Measurements from ENCODE around the gene QSOX2.

QSOX2 gene

DNA sequence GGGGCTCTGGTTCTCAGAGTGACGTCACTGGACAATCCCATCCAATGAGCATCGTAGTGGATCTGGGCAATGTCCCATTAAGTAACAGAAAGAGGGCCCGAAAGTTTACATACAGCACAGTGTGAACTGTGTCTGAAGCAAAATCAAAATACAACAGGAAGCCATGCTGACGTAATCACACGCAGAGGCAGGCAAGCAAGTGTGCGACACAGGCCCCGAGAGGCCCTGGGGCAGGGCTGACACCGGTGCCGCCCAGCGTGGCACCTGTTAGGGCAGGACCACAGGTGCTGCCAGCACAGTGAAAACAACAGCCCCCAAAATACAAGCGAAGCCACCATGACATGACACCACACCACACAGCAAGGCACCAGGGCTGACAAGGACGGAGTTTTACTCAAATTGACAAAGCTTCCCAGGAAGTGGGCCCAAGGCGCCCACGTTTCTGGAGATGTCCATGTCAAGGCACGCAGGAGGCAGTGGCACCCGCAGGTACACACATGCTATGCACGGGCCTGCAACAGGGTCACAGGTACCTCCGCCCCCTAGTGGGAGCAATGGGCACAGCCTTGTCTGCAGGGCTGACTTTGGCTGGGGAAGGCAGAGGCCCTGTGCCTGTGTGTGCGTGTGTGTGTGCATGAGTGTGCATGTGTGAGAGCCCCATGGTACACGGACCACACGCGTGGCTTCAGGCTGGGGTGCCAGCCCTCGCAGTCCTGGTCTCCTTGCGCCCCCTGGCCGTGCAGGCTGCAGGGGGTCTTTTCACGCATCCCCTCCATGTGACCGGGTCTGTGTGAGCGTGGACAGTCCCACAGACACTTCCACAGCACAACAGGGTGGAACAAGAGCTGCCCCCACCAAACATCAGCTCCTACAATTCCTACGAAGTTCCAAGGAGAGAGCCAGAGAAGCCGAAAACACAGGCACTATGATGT is 19.6 kb downstream of the QSOX2 start:
- in situ Hi-C loops (cut with MboI; ENCODE audit: low sequenced_read_pairs), result no loop called here

- in situ Hi-C loops (cut with MboI; ENCODE audit: low sequenced_read_pairs), result no loop called here
Measured at GRCh38 chr9:136225366-136225747, 20.3 kb downstream of the QSOX2 start.

DNA sequence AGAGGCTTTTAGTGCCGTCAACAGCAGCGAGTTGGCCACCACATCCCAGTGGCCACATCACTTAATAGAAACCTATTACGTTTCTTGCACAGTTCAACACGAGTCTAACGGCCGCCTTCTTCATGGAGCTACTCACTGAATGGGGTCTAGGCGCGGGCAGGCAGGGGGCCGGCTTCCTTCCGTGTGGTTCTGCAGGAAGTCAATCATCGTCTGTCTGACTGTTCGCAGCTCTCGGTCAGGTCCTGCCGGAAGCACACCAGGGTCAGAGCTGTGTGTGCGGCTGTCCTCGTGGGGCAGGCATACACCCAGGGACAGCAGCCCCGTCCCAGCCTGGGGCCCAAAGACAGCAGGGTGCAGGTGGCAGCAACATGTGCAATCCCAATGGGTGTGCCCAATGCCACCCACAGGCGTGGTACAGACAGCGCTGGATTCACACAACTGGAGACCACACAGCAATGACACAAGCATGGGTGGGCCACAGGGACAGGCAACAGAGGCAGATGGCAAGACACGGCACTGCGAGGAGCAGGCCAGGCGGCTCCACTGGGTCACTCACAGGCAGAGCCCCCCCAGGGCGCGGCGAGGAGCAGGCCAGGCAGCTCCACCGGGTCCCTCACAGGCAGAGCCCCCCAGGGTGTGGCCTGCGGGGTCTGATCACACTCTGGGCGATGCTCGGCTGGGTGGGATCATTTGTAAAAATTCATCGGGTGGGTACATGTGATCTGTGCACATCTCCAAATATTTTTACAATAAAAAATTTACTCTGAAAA is 21.6 kb downstream of the QSOX2 start:
- in situ Hi-C loops (cut with MboI; ENCODE audit: low sequenced_read_pairs), result no loop called here

GRCh38 chr9:136222906-136223285 is 22.7 kb downstream of the QSOX2 start:
- in situ Hi-C loops (cut with MboI; ENCODE audit: low sequenced_read_pairs), result no loop called here

DNA sequence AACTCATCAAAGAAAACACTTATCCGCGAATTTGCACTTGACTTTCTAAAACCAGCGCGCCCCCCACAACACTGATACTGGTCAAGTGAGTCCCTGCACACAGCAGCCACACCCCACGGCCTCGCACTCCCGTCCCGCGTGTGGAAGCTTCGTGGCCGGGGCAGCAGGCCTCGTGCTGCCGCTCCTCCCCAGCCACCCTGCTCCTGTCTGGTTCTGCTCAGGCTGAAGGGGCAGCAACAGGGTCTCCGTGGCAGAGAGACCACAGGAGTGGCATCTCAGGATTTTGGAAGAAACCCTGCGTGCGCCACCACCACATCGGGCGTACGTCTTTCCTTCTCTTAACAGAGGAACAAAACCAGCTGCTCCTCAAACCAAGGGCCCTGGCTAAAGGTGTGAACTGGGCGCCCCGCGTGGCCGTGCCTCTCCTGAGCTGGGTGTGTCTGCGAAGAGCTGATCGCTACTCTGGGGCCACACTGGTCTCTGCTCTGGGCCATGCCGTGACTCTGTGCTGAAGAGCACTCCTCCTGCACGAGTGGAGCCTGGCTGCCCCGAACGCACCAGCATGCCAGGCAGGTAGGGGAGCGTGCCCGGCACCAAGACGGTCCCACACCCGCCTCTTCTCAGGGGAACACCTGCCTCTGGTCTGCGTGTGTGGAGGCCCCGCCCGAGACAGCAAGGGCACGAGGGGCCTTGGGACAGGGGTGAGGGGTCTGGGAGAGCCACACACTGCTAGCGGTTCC is 23.3 kb downstream of the QSOX2 start:
- in situ Hi-C loops (cut with MboI; ENCODE audit: low sequenced_read_pairs), result no loop called here

- in situ Hi-C loops (cut with MboI; ENCODE audit: low sequenced_read_pairs), result no loop called here
Measured at GRCh38 chr9:136220017-136220729, 25.4 kb downstream of the QSOX2 start.

DNA sequence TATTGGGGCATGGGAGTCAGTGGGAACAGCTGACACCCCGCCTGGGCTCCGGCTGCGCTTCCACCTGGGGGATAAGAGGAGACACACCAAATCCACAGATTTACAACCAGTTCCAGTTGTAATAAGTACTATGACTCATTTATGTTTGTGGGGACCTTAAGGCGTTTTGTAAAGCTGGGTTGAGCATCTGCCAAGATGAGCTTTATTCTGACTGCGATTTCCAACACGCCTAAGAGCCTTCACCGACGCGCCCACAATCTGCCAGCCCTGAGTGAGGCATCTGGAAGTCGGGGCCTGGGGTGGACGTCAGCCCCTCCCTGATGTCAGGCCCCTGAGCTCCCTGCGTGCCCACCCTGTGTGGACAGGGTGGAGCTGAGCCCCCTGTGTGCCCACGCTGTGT is 26.3 kb downstream of the QSOX2 start:
- in situ Hi-C loops (cut with MboI; ENCODE audit: low sequenced_read_pairs), result no loop called here

DNA sequence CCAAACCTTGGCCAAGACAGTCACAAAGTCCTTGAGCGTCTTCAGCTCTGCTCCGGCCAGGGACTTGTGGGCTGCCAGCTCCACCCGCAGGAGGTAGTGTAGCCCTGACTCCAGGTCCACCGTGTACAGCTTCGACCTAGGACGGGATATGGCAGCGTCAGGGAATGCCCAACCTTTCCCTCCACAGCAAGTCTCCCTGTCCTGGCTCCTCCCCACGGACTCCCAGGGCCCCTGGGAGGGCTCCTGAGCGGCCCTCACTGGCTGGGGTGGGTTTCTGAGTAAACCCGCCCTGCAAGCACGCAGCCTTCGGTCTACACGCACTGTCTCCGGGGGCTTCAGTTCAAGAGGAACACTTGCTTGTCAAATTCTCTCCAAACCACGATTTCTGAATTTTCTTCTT is 26.9 kb downstream of the QSOX2 start:
- in situ Hi-C loops (cut with MboI; ENCODE audit: low sequenced_read_pairs), result no loop called here

- in situ Hi-C loops (cut with MboI; ENCODE audit: low sequenced_read_pairs), result no loop called here
Measured at GRCh38 chr9:136218271-136218670, 27.3 kb downstream of the QSOX2 start.

GRCh38 chr9:136216541-136217244 is 28.9 kb downstream of the QSOX2 start:
- in situ Hi-C loops (cut with MboI; ENCODE audit: low sequenced_read_pairs), result no loop called here

- in situ Hi-C loops (cut with MboI; ENCODE audit: low sequenced_read_pairs), result no loop called here
Measured at GRCh38 chr9:136213733-136214132, 31.9 kb downstream of the QSOX2 start.

GRCh38 chr9:136212345-136212950 is 33.2 kb downstream of the QSOX2 start:
- in situ Hi-C loops (cut with MboI; ENCODE audit: low sequenced_read_pairs), result no loop called here

GRCh38 chr9:136211441-136212344 is 33.9 kb downstream of the QSOX2 start:
- in situ Hi-C loops (cut with MboI; ENCODE audit: low sequenced_read_pairs), result no loop called here

GRCh38 chr9:136211006-136211405 is 34.6 kb downstream of the QSOX2 start:
- in situ Hi-C loops (cut with MboI; ENCODE audit: low sequenced_read_pairs), result no loop called here

DNA sequence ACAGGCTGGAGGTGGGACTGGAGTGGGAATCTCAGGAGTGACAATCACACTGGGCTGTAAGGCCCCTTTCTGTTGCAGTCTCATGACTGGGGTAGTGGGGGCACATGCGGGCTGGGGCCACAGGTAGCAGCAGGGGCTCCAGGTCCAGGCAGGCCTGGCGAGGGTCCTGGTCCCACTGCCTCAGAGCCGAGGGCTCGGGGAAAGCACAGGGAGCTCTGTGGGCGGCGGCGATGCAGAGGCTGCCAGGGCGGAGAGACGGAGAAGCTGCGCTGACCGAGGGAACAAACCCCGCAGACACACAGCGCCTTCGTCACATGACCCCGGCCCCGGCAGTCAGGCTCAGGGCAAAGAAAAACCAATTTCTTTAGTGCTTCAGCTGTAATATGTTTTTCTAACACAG is 35.3 kb downstream of the QSOX2 start:
- in situ Hi-C loops (cut with MboI; ENCODE audit: low sequenced_read_pairs), result no loop called here

- in situ Hi-C loops (cut with MboI; ENCODE audit: low sequenced_read_pairs), result no loop called here
Measured at GRCh38 chr9:136209786-136210185, 35.8 kb downstream of the QSOX2 start.

- in situ Hi-C loops (cut with MboI; ENCODE audit: low sequenced_read_pairs), result no loop called here
Measured at GRCh38 chr9:136209232-136209631, 36.4 kb downstream of the QSOX2 start.

DNA sequence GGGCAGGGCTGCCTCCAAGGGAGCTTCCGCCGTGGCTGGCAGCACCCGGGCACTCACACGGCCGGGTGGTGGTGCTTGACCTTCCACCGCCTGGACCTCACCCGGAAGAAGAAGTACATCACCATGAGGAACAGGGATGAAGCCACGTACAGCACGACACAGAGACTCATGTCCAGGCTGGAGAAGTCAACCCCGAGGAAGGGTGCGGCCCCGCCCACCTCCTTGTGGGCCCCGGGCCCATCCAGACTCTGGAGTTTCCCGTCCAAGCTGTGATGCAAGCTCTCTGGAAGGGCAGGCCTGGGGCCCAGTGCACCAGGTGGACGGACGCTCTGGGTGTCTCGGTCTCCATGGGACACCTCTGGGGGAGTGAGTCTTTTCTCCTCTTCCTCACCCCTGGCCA is 36.9 kb downstream of the QSOX2 start:
- in situ Hi-C loops (cut with MboI; ENCODE audit: low sequenced_read_pairs), result no loop called here

- in situ Hi-C loops (cut with MboI; ENCODE audit: low sequenced_read_pairs), result no loop called here
Measured at GRCh38 chr9:136207616-136208015, 38.0 kb downstream of the QSOX2 start.

Data from HL-60/S4 treated with retinoic acid at 250 ng/mL for 4 days and 3 days (cell line).